GM23338 (cell line): ENCODE measurements around the gene AKAP13. TPM values are rescaled to one million over a fixed set of nuclear protein-coding genes. Genes with fewer than 3 reads are reported as not detected.
"Not testable (repeated sequence)": the region's sequence is repeated elsewhere in the genome, so short reads cannot be mapped to it uniquely, and the experiment has no call there.

ENCODE experiments used
- ATAC-seq: fragments of 200-7000 bp; cut with Tn5 transposase; 3 replicates; pipeline ENCODE4 v1.9.1; 2020
- DNase-seq: peaks from one replicate; pipeline ENCODE4 v3.0.0-alpha.2; 2015; ENCODE audit warnings: low spot score
- H2AFZ ChIP-seq: fragments of 200-600 bp; sonication (generic); 2 replicates; pipeline ENCODE4 v1.8.0; 2016; ENCODE audit warnings: antibody characterized with exemption, mild to moderate bottlenecking, moderate library complexity
- H3F3A ChIP-seq: fragments of 200-600 bp; sonication (generic); replicated peaks from 2 replicates; pipeline ENCODE4 v1.8.0; 2017; ENCODE audit warnings: antibody characterized with exemption, mixed run types, low read depth
- H3K27ac ChIP-seq: fragments of 200-600 bp; sonication (generic); 2 replicates; pipeline ENCODE4 v1.6.1; 2016; ENCODE audit warnings: low read depth
- H3K27me3 ChIP-seq: fragments of 200-600 bp; sonication (generic); 2 replicates; pipeline ENCODE4 v1.8.0; 2016; ENCODE audit warnings: mild to moderate bottlenecking, mixed run types, moderate library complexity; ENCODE audit not compliant: insufficient read depth
- H3K36me3 ChIP-seq: fragments of 200-600 bp; sonication (generic); 2 replicates; pipeline ENCODE4 v1.8.0; 2016; ENCODE audit warnings: mild to moderate bottlenecking; ENCODE audit not compliant: insufficient read depth
- H3K4me1 ChIP-seq: fragments of 200-600 bp; sonication (generic); 2 replicates; pipeline ENCODE4 v1.8.0; 2016; ENCODE audit warnings: mild to moderate bottlenecking, moderate library complexity; ENCODE audit not compliant: insufficient read depth
- H3K4me2 ChIP-seq: fragments of 200-600 bp; sonication (generic); 2 replicates; pipeline ENCODE4 v1.7.1; 2017; ENCODE audit warnings: mixed run types
- H3K4me3 ChIP-seq: fragments of 200-600 bp; sonication (generic); 2 replicates; pipeline ENCODE4 v1.6.1; 2016; ENCODE audit warnings: mixed run types
- H3K79me2 ChIP-seq: fragments of 200-600 bp; sonication (generic); replicated peaks from 2 replicates; pipeline ENCODE4 v1.8.0; 2017; ENCODE audit warnings: mild to moderate bottlenecking; ENCODE audit not compliant: insufficient read depth
- H3K9me2 ChIP-seq: fragments of 200-600 bp; sonication (generic); 2 replicates; pipeline ENCODE4 v1.8.0; 2017; ENCODE audit not compliant: insufficient read depth
- H4K20me1 ChIP-seq: fragments of 200-600 bp; sonication (generic); replicated peaks from 2 replicates; pipeline ENCODE4 v1.8.0; 2017; ENCODE audit warnings: mild to moderate bottlenecking; ENCODE audit not compliant: insufficient read depth
- H3K27ac Mint-ChIP-seq: 2 replicates; pipeline ENCODE4 v1.8.0; 2020; ENCODE audit warnings: inconsistent platforms, mild to moderate bottlenecking, moderate library complexity, mixed read lengths
- H3K27me3 Mint-ChIP-seq: 3 replicates; pipeline ENCODE4 v1.8.0; 2022; ENCODE audit warnings: low read depth, mild to moderate bottlenecking, moderate library complexity, mixed read lengths, inconsistent platforms; ENCODE audit not compliant: insufficient read depth, poor library complexity
- H3K36me3 Mint-ChIP-seq: 3 replicates; pipeline ENCODE4 v1.8.0; 2021; ENCODE audit warnings: low read depth, mild to moderate bottlenecking, inconsistent platforms, moderate library complexity, mixed read lengths
- H3K4me1 Mint-ChIP-seq: 3 replicates; pipeline ENCODE4 v1.8.0; 2020; ENCODE audit warnings: mild to moderate bottlenecking, inconsistent platforms, mixed read lengths
- H3K4me3 Mint-ChIP-seq: 3 replicates; pipeline ENCODE4 v1.8.0; 2021; ENCODE audit warnings: moderate library complexity, mild to moderate bottlenecking, inconsistent platforms, mixed read lengths
- H3K9me3 Mint-ChIP-seq: 3 replicates; pipeline ENCODE4 v1.8.0; 2020; ENCODE audit warnings: moderate library complexity, mild to moderate bottlenecking, inconsistent platforms, mixed read lengths
- EZH2 ChIP-seq: fragments of 200-600 bp; sonication (generic); IDR thresholded peaks from one replicate; pipeline ENCODE4 v1.8.0; 2017; ENCODE audit warnings: antibody characterized with exemption, mild to moderate bottlenecking, low read depth; ENCODE audit not compliant: unreplicated experiment
- EZH2phosphoT487 ChIP-seq: fragments of 200-600 bp; sonication (generic); IDR thresholded peaks from one replicate; pipeline ENCODE4 v1.8.1; 2018; ENCODE audit warnings: antibody characterized with exemption; ENCODE audit not compliant: unreplicated experiment
- JUNB ChIP-seq: IDR thresholded peaks from one replicate; pipeline ENCODE4 v1.6.1; 2016; ENCODE audit warnings: antibody characterized with exemption; ENCODE audit not compliant: unreplicated experiment
- NANOG ChIP-seq: IDR thresholded peaks from 2 replicates; pipeline ENCODE4 v1.6.1; 2016; ENCODE audit warnings: antibody characterized with exemption, borderline replicate concordance
- POLR2AphosphoS5 ChIP-seq: IDR thresholded peaks from 2 replicates; pipeline ENCODE4 v1.6.1; 2016; ENCODE audit warnings: antibody characterized with exemption, low read depth
- STAT1 ChIP-seq: IDR thresholded peaks from one replicate; pipeline ENCODE4 v1.6.1; 2016; ENCODE audit warnings: antibody characterized with exemption; ENCODE audit not compliant: unreplicated experiment
- ZNF114 ChIP-seq: fragments of 250-450 bp; sonication (Bioruptor Pico); IDR thresholded peaks from 2 replicates; pipeline ENCODE4 v1.5.0; 2020; ENCODE audit warnings: mild to moderate bottlenecking, moderate library complexity
- polyA plus RNA-seq: library from polyadenylated mRNA; unstranded; fragments of >200 nt; fragmentation: Nextera tagmentation; extraction: Ambion mirVana; gene quantifications from 2 replicates; pipeline ENCODE4 v1.2.1, GENCODE V29; 2016
- total RNA-seq: library from RNA; depleted of rRNA; stranded (reverse); fragments of >200 nt; shearing (Covaris generic); gene quantifications from 2 replicates; pipeline ENCODE4 v1.2.3, GENCODE V29; 2014
- TF ChIP-seq, protein P1 (sequence below): IDR thresholded peaks from 2 replicates; pipeline ENCODE4 v1.6.1; 2016; ENCODE audit warnings: antibody characterized with exemption
- TF ChIP-seq, protein P2 (sequence below): fragments of 250-450 bp; sonication (Bioruptor Pico); IDR thresholded peaks from 2 replicates; pipeline ENCODE4 v1.5.0; 2020; ENCODE audit warnings: mild to moderate bottlenecking, moderate library complexity

AKAP13 gene
- total and polyA plus RNA-seq, 2 experiments from 2014 or later = 46.2 to 60.7 TPM

DNA sequence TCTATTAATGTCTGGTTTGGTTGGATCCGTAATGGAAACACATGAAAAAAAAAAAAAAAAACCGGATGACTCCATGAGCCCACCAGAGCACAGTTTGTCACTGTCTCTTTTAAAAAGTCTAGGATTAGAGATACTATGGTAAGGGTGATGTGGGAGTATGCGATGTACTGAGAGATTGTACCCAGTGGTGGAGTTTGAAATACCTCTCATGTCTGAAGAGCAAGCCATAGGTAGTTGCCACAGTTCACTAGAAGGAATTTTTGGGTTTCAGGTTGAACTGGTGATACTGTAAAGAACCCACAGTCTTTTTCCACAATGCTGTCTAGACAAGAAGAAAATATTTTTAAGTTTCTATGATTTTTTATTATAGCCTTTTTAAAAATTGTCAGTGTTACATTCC lies 281.5 kb downstream of the AKAP13 start:
- H3K4me1 Mint-ChIP-seq = no peaks in the 10 kb centered on the region
- no peaks in the 10 kb centered on the region for H3K79me2 ChIP-seq
- no peaks in the 10 kb centered on the region for H3K9me3 Mint-ChIP-seq
- no peak overlapping the region for H3K27ac Mint-ChIP-seq
- H3K9me2 ChIP-seq = no peaks in the 10 kb centered on the region
- H3F3A ChIP-seq = no peaks in the 10 kb centered on the region
- no peak overlapping the region for H3K4me2 ChIP-seq
- peaks cover 4% of the 10 kb centered on the region; the same call in 1 of the 2 replicates for H3K36me3 ChIP-seq
- no peaks in the 10 kb centered on the region for H3K27me3 Mint-ChIP-seq
- no peak overlapping the region for H3K27ac ChIP-seq
- peaks cover 22% of the 10 kb centered on the region; the same call in 2 of the 3 replicates for H3K36me3 Mint-ChIP-seq
- DNase-seq (no peak), ATAC-seq (no peak)
- no peaks in the 10 kb centered on the region; the same call in 1 of the 2 replicates for H4K20me1 ChIP-seq
- no peak overlapping the region for H2AFZ ChIP-seq
- no peaks in the 10 kb centered on the region for H3K27me3 ChIP-seq
- no peak overlapping the region for H3K4me3 ChIP-seq
- TF ChIP-seq, protein P1, sequence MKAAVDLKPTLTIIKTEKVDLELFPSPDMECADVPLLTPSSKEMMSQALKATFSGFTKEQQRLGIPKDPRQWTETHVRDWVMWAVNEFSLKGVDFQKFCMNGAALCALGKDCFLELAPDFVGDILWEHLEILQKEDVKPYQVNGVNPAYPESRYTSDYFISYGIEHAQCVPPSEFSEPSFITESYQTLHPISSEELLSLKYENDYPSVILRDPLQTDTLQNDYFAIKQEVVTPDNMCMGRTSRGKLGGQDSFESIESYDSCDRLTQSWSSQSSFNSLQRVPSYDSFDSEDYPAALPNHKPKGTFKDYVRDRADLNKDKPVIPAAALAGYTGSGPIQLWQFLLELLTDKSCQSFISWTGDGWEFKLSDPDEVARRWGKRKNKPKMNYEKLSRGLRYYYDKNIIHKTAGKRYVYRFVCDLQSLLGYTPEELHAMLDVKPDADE = no peak
- TF ChIP-seq ZNF114 (CRISPR knock-in tag) (no peak), EZH2 (no peak), NANOG (no peak), STAT1 (no peak), JUNB (no peak), EZH2phosphoT487 (no peak), POLR2AphosphoS5 (no peak)
- TF ChIP-seq, protein P2, sequence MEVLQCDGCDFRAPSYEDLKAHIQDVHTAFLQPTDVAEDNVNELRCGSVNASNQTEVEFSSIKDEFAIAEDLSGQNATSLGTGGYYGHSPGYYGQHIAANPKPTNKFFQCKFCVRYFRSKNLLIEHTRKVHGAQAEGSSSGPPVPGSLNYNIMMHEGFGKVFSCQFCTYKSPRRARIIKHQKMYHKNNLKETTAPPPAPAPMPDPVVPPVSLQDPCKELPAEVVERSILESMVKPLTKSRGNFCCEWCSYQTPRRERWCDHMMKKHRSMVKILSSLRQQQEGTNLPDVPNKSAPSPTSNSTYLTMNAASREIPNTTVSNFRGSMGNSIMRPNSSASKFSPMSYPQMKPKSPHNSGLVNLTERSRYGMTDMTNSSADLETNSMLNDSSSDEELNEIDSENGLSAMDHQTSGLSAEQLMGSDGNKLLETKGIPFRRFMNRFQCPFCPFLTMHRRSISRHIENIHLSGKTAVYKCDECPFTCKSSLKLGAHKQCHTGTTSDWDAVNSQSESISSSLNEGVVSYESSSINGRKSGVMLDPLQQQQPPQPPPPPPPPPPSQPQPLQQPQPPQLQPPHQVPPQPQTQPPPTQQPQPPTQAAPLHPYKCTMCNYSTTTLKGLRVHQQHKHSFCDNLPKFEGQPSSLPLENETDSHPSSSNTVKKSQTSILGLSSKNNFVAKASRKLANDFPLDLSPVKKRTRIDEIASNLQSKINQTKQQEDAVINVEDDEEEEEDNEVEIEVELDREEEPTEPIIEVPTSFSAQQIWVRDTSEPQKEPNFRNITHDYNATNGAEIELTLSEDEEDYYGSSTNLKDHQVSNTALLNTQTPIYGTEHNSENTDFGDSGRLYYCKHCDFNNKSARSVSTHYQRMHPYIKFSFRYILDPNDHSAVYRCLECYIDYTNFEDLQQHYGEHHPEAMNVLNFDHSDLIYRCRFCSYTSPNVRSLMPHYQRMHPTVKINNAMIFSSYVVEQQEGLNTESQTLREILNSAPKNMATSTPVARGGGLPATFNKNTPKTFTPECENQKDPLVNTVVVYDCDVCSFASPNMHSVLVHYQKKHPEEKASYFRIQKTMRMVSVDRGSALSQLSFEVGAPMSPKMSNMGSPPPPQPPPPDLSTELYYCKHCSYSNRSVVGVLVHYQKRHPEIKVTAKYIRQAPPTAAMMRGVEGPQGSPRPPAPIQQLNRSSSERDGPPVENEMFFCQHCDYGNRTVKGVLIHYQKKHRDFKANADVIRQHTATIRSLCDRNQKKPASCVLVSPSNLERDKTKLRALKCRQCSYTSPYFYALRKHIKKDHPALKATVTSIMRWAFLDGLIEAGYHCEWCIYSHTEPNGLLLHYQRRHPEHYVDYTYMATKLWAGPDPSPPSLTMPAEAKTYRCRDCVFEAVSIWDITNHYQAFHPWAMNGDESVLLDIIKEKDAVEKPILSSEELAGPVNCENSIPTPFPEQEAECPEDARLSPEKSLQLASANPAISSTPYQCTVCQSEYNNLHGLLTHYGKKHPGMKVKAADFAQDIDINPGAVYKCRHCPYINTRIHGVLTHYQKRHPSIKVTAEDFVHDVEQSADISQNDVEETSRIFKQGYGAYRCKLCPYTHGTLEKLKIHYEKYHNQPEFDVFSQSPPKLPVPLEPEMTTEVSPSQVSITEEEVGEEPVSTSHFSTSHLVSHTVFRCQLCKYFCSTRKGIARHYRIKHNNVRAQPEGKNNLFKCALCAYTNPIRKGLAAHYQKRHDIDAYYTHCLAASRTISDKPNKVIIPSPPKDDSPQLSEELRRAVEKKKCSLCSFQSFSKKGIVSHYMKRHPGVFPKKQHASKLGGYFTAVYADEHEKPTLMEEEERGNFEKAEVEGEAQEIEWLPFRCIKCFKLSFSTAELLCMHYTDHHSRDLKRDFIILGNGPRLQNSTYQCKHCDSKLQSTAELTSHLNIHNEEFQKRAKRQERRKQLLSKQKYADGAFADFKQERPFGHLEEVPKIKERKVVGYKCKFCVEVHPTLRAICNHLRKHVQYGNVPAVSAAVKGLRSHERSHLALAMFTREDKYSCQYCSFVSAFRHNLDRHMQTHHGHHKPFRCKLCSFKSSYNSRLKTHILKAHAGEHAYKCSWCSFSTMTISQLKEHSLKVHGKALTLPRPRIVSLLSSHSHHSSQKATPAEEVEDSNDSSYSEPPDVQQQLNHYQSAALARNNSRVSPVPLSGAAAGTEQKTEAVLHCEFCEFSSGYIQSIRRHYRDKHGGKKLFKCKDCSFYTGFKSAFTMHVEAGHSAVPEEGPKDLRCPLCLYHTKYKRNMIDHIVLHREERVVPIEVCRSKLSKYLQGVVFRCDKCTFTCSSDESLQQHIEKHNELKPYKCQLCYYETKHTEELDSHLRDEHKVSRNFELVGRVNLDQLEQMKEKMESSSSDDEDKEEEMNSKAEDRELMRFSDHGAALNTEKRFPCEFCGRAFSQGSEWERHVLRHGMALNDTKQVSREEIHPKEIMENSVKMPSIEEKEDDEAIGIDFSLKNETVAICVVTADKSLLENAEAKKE (CRISPR knock-in tag) = no peak
- H3K4me1 ChIP-seq = no peaks in the 10 kb centered on the region
- no peak overlapping the region for H3K4me3 Mint-ChIP-seq

DNA sequence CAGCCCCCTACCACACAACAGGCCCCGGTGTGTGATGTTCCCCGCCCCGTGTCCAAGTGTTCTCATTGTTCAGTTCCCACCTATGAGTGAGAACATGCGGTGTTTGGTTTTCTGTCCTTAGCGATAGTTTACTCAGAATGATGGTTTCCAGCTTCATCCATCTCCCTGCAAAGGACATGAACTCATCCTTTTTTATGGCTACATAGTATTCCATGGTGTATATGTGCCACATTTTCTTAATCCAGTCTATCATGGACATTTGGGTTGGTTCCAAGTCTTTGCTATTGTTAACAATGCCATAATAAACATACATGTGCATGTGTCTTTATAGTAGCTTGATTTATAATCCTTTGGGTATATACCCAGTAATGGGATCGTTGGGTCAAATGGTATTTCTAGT lies 285.3 kb downstream of the AKAP13 start:
- peaks cover 36% of the 10 kb centered on the region; the same call in 2 of the 3 replicates for H3K36me3 Mint-ChIP-seq
- not testable (repeated sequence) for H3K9me3 Mint-ChIP-seq, H3K27ac ChIP-seq, H3K4me3 Mint-ChIP-seq, H4K20me1 ChIP-seq, H3K4me2 ChIP-seq, H3K9me2 ChIP-seq, H3K27ac Mint-ChIP-seq, H3K27me3 Mint-ChIP-seq, H3K27me3 ChIP-seq, ATAC-seq, H3K4me3 ChIP-seq, H3K4me1 ChIP-seq, H3F3A ChIP-seq, H3K79me2 ChIP-seq, H2AFZ ChIP-seq, DNase-seq, H3K4me1 Mint-ChIP-seq, H3K36me3 ChIP-seq
